BLaER1 (cell line): ENCODE measurements around the gene FAM3D.

Source experiments
- H3K27ac ChIP-seq: shearing (Covaris generic); formaldehyde crosslinking; 2 replicates; pipeline ENCODE4 v1.8.1; 2022
- H3K27me3 ChIP-seq: shearing (Covaris generic); formaldehyde crosslinking; 2 replicates; pipeline ENCODE4 v1.8.1; 2022
- H3K36me3 ChIP-seq: shearing (Covaris generic); formaldehyde crosslinking; 2 replicates; pipeline ENCODE4 v1.8.1; 2022
- H3K4me1 ChIP-seq: shearing (Covaris generic); formaldehyde crosslinking; 2 replicates; pipeline ENCODE4 v1.8.1; 2022
- H3K4me2 ChIP-seq: shearing (Covaris generic); formaldehyde crosslinking; 2 replicates; pipeline ENCODE4 v1.8.1; 2022
- H3K4me3 ChIP-seq: shearing (Covaris generic); formaldehyde crosslinking; 2 replicates; pipeline ENCODE4 v1.8.1; 2022
- H3K9ac ChIP-seq: shearing (Covaris generic); formaldehyde crosslinking; 2 replicates; pipeline ENCODE4 v1.8.1; 2022
- H3K9me3 ChIP-seq: shearing (Covaris generic); formaldehyde crosslinking; 2 replicates; pipeline ENCODE4 v1.8.1; 2022
- H4K20me1 ChIP-seq: shearing (Covaris generic); formaldehyde crosslinking; 2 replicates; pipeline ENCODE4 v1.8.1; 2022
- Cebpa-rat ChIP-seq: shearing (Covaris generic); IDR thresholded peaks from 2 replicates; pipeline ENCODE4 v1.8.1; 2022

The FAM3D gene

GRCh38 chr3:58606693-58607092 is 59.9 kb downstream of the FAM3D start:
- H3K4me3 ChIP-seq, result no peak overlapping the region
- no peak for TF ChIP-seq Cebpa-rat
- H3K27me3 ChIP-seq, result no peaks in the 10 kb centered on the region
- no peak overlapping the region for H3K9ac ChIP-seq
- peaks cover 15% of the 10 kb centered on the region for H3K9me3 ChIP-seq
- H3K4me1 ChIP-seq, result peaks cover 12% of the 10 kb centered on the region; the same call in 1 of the 2 replicates
- H3K4me2 ChIP-seq, result no peak overlapping the region
- H4K20me1 ChIP-seq, result no peaks in the 10 kb centered on the region
- H3K36me3 ChIP-seq, result no peaks in the 10 kb centered on the region
- H3K27ac ChIP-seq, result no peak overlapping the region

GRCh38 chr3:58604031-58604430 is 62.5 kb downstream of the FAM3D start:
- no peaks in the 10 kb centered on the region for H3K27me3 ChIP-seq
- H3K4me1 ChIP-seq, result peaks cover 8% of the 10 kb centered on the region; the same call in 1 of the 2 replicates
- H4K20me1 ChIP-seq, result no peaks in the 10 kb centered on the region
- no peak for TF ChIP-seq Cebpa-rat
- no peak overlapping the region for H3K27ac ChIP-seq
- H3K9ac ChIP-seq, result no peak overlapping the region
- peaks cover 15% of the 10 kb centered on the region for H3K9me3 ChIP-seq
- no peaks in the 10 kb centered on the region for H3K36me3 ChIP-seq
- no peak overlapping the region for H3K4me2 ChIP-seq
- no peak overlapping the region for H3K4me3 ChIP-seq

- Histone ChIP-seq H3K9ac (no peak overlapping the region), H3K27me3 (no peaks in the 10 kb centered on the region), H3K4me1 (peaks cover 6% of the 10 kb centered on the region; the same call in 1 of the 2 replicates), H3K36me3 (no peaks in the 10 kb centered on the region), H4K20me1 (no peaks in the 10 kb centered on the region), H3K27ac (no peak overlapping the region), H3K4me2 (no peak overlapping the region), H3K9me3 (peaks cover 15% of the 10 kb centered on the region), H3K4me3 (no peak overlapping the region)
- no peak for TF ChIP-seq Cebpa-rat
Observed at GRCh38 chr3:58603606-58604005, 63.0 kb downstream of the FAM3D start.

- Histone ChIP-seq H3K9me3 (no peaks in the 10 kb centered on the region), H3K9ac (no peak overlapping the region), H4K20me1 (no peaks in the 10 kb centered on the region), H3K4me3 (no peak overlapping the region), H3K27ac (no peak overlapping the region), H3K4me2 (no peak overlapping the region), H3K27me3 (no peaks in the 10 kb centered on the region), H3K36me3 (no peaks in the 10 kb centered on the region), H3K4me1 (0 out of 2 replicates have a peak, but pooled peaks cover 11% of the 10 kb centered on the region)
- TF ChIP-seq Cebpa-rat, result peak; percentile 44; the same call in 1 of the 2 replicates
Observed at GRCh38 chr3:58597770-58598310, 68.7 kb downstream of the FAM3D start.

GRCh38 chr3:58596834-58597518 is 69.6 kb downstream of the FAM3D start:
- no peak overlapping the region for H3K4me2 ChIP-seq
- H4K20me1 ChIP-seq, result no peaks in the 10 kb centered on the region
- H3K9me3 ChIP-seq, result no peaks in the 10 kb centered on the region
- 0 out of 2 replicates have a peak, but pooled peaks cover 11% of the 10 kb centered on the region for H3K4me1 ChIP-seq
- no peak overlapping the region for H3K4me3 ChIP-seq
- H3K27ac ChIP-seq, result no peak overlapping the region
- no peak for TF ChIP-seq Cebpa-rat
- no peaks in the 10 kb centered on the region for H3K27me3 ChIP-seq
- no peak overlapping the region for H3K9ac ChIP-seq
- no peaks in the 10 kb centered on the region for H3K36me3 ChIP-seq

GRCh38 chr3:58594117-58594516 is 72.5 kb downstream of the FAM3D start:
- no peak overlapping the region for H3K9ac ChIP-seq
- TF ChIP-seq Cebpa-rat, result no peak
- peaks cover 11% of the 10 kb centered on the region; the same call in 1 of the 2 replicates for H3K4me1 ChIP-seq
- no peak overlapping the region for H3K27ac ChIP-seq
- no peaks in the 10 kb centered on the region for H3K36me3 ChIP-seq
- H3K27me3 ChIP-seq, result no peaks in the 10 kb centered on the region
- H3K4me3 ChIP-seq, result no peak overlapping the region
- H4K20me1 ChIP-seq, result no peaks in the 10 kb centered on the region
- no peaks in the 10 kb centered on the region for H3K9me3 ChIP-seq
- no peak overlapping the region for H3K4me2 ChIP-seq

- H3K9me3 ChIP-seq, result no peaks in the 10 kb centered on the region
- H4K20me1 ChIP-seq, result no peaks in the 10 kb centered on the region
- H3K4me3 ChIP-seq, result no peak overlapping the region
- no peak overlapping the region for H3K4me2 ChIP-seq
- no peak overlapping the region for H3K27ac ChIP-seq
- H3K36me3 ChIP-seq, result no peaks in the 10 kb centered on the region
- peaks cover under 1% of the 10 kb centered on the region for H3K4me1 ChIP-seq
- TF ChIP-seq Cebpa-rat, result no peak
- H3K9ac ChIP-seq, result no peak overlapping the region
- no peaks in the 10 kb centered on the region for H3K27me3 ChIP-seq
Observed at GRCh38 chr3:58591517-58592510, 74.8 kb downstream of the FAM3D start.

GRCh38 chr3:58588030-58588614 is 78.5 kb downstream of the FAM3D start:
- H3K4me2 ChIP-seq, result no peak overlapping the region
- H3K9me3 ChIP-seq, result no peaks in the 10 kb centered on the region
- no peaks in the 10 kb centered on the region for H3K36me3 ChIP-seq
- H3K4me3 ChIP-seq, result no peak overlapping the region
- H3K27ac ChIP-seq, result no peak overlapping the region
- no peaks in the 10 kb centered on the region for H3K27me3 ChIP-seq
- no peak for TF ChIP-seq Cebpa-rat
- peaks cover 29% of the 10 kb centered on the region for H3K4me1 ChIP-seq
- no peak overlapping the region for H3K9ac ChIP-seq
- H4K20me1 ChIP-seq, result no peaks in the 10 kb centered on the region

- no peak overlapping the region for H3K4me3 ChIP-seq
- peak overlapping the region; percentile 80; the same call in 1 of the 2 replicates for H3K4me2 ChIP-seq
Observed at GRCh38 chr3:58586776-58587192, 79.8 kb downstream of the FAM3D start.

More at GRCh38 chr3:58586776-58587192, 79.8 kb downstream of the FAM3D start:
- no peaks in the 10 kb centered on the region for H4K20me1 ChIP-seq
- H3K4me1 ChIP-seq, result peaks cover 42% of the 10 kb centered on the region
- no peaks in the 10 kb centered on the region for H3K27me3 ChIP-seq
- no peaks in the 10 kb centered on the region for H3K9me3 ChIP-seq
- H3K9ac ChIP-seq, result no peak overlapping the region
- no peak overlapping the region for H3K27ac ChIP-seq
- no peaks in the 10 kb centered on the region for H3K36me3 ChIP-seq
- TF ChIP-seq Cebpa-rat, result no peak
